Measurements from ENCODE around the gene CYB561D1.
A peak's percentile ranks its signal among the peaks of the same experiment; 100 is the strongest.

CYB561D1 gene

DNA sequence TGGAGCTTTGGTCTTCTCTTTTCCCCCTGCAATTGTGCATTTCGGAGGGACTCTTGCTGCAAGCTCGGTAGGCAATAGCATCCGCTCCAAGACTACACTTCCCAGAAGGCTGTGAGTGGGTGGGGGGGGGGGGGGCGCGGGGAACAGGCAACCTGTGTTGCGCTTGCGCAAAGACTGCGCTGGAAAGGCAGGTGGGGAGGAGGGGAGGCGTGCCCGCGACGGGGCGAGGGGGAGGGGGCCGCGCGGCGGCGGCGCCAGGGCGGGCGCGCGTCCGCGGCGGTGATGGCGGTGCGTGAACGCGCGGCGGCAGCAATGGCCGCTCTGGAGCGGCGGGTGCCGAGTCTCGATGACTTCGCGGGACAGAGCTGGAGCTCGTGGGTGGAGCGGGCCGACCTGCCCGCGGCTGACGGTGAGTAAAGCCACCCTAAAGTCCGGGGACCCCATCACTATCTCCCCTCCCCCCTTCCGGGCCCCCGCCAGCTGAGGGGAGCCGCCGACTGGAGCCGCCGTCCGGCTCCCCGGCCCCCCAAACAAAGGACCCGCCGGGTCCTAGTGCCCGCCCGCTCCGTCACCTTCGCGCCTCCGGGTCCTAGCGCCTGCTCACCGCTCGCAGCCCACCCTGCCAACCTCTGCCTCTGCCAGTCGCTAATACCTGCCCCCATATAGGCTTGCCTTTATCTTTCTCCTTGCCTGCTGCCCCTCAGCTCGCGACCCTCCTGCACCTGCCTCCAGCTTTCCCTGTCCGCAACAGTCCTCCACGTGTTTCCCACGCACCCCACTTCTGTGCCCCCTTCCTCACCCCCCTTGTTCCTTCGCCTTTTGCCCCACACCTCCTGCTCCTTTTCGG lies 10.0 kb upstream of the CYB561D1 start, which contains the start of gene ATXN7L2:
Gene ATXN7L2, plus strand, starts transcription at position 234 of the 847 bp plus-strand sequence. Its CDS starts 49 bp downstream, at position 283.
- Mint-ChIP-seq H3K36me3 (ENCODE audit: low read depth) (peaks cover 14% of the 10 kb centered on the region), H3K4me3 (peak within 1 kb of the TSS; percentile 90), H3K27me3 (ENCODE audit: low read depth, poor library complexity) (peaks cover 13% of the 10 kb centered on the region), H3K9me3 (no peaks in the 10 kb centered on the region), H3K27ac (peak within 1 kb of the TSS; percentile 87), H3K4me1 (peaks cover 38% of the 10 kb centered on the region)
- DNase-seq, result peak; percentile 92
- TF ChIP-seq, protein P1, sequence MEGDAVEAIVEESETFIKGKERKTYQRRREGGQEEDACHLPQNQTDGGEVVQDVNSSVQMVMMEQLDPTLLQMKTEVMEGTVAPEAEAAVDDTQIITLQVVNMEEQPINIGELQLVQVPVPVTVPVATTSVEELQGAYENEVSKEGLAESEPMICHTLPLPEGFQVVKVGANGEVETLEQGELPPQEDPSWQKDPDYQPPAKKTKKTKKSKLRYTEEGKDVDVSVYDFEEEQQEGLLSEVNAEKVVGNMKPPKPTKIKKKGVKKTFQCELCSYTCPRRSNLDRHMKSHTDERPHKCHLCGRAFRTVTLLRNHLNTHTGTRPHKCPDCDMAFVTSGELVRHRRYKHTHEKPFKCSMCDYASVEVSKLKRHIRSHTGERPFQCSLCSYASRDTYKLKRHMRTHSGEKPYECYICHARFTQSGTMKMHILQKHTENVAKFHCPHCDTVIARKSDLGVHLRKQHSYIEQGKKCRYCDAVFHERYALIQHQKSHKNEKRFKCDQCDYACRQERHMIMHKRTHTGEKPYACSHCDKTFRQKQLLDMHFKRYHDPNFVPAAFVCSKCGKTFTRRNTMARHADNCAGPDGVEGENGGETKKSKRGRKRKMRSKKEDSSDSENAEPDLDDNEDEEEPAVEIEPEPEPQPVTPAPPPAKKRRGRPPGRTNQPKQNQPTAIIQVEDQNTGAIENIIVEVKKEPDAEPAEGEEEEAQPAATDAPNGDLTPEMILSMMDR (IDR thresholded peaks at IDR 0.05), result no peak

DNA sequence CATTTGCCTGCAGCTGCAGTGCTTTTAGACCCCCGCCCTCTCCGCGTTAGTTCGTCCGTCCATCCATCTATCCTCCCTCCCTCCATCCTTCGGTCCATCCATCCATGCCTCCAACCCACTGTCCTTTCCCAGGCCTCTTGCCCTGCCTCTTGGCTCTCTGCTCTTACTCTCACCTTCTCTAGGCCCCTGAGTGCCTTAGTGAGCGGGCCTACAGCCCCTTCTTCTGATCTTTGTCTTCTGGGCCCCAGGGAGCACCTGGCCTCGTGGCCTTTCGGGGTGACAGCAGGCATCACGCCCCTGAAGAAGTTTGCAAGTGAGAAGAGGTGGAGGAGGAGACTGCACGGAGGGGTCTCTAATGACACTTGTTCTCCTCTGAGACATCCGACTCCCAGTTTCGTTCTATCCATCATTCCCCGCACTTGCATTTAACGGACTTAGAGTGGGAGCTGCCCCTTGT lies 9.3 kb upstream of the CYB561D1 start:
- TF ChIP-seq, protein P1 (IDR thresholded peaks at IDR 0.05), result no peak
- H3K27ac Mint-ChIP-seq, result peak overlapping the region; percentile 15
- H3K36me3 Mint-ChIP-seq (ENCODE audit: low read depth), result peaks cover 14% of the 10 kb centered on the region
- peaks cover 8% of the 10 kb centered on the region for H3K27me3 Mint-ChIP-seq (ENCODE audit: low read depth, poor library complexity)
- H3K4me3 Mint-ChIP-seq, result peak overlapping the region; percentile 90
- H3K4me1 Mint-ChIP-seq, result peaks cover 38% of the 10 kb centered on the region
- DNase-seq, result no peak
- H3K9me3 Mint-ChIP-seq, result no peaks in the 10 kb centered on the region

DNA sequence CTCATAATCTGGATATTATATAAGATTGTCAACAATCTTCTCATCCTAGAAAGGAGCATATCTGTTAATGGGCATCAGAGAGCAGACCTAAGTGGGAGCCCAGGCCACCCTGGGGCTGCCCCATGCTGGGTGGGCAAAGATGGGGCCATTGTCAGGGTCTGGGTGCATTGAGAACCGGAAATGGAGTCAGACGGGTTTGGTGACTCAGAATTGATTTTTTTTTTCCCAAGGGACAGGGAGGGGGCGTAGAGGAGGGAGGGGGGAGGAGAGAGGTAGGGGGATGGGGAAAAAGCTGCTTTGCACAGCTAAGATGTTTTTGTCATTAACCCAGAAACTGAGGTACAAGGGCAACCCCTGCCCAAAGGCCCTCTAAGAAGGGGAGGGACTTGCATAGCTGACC lies 8.9 kb upstream of the CYB561D1 start:
- Mint-ChIP-seq H3K27ac (no peak overlapping the region), H3K36me3 (ENCODE audit: low read depth) (peaks cover 14% of the 10 kb centered on the region), H3K27me3 (ENCODE audit: low read depth, poor library complexity) (peaks cover 6% of the 10 kb centered on the region), H3K4me3 (peak overlapping the region; percentile 90), H3K9me3 (no peaks in the 10 kb centered on the region), H3K4me1 (peaks cover 38% of the 10 kb centered on the region)
- TF ChIP-seq, protein P1 (IDR thresholded peaks at IDR 0.05), result no peak
- DNase-seq, result no peak

DNA sequence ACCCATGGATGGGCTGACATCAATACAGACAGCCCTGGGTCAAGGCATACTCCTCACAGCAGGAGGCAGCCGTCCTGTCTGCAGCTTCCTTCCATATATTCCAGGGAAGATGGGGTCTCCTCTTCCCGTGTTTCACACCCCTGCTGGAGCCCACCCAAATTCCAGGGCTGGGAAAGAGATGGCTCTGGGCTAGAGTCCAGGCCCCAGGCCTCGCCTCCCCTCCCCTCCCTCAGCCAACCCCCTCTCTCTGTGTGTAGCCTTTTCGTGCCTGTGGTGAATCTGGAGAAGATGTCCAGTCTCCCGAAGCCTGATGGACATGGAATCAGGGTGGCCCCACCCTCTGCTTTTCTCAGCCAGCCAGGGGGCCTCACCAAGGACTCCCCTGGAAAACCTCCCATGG lies 6.6 kb upstream of the CYB561D1 start:
- H3K4me1 Mint-ChIP-seq, result peaks cover 48% of the 10 kb centered on the region
- no peak for DNase-seq
- H3K4me3 Mint-ChIP-seq, result no peak overlapping the region
- H3K27me3 Mint-ChIP-seq (ENCODE audit: low read depth, poor library complexity), result peaks cover 3% of the 10 kb centered on the region
- H3K27ac Mint-ChIP-seq, result no peak overlapping the region
- TF ChIP-seq, protein P1 (IDR thresholded peaks at IDR 0.05), result no peak
- no peaks in the 10 kb centered on the region for H3K9me3 Mint-ChIP-seq
- peaks cover 14% of the 10 kb centered on the region for H3K36me3 Mint-ChIP-seq (ENCODE audit: low read depth)

DNA sequence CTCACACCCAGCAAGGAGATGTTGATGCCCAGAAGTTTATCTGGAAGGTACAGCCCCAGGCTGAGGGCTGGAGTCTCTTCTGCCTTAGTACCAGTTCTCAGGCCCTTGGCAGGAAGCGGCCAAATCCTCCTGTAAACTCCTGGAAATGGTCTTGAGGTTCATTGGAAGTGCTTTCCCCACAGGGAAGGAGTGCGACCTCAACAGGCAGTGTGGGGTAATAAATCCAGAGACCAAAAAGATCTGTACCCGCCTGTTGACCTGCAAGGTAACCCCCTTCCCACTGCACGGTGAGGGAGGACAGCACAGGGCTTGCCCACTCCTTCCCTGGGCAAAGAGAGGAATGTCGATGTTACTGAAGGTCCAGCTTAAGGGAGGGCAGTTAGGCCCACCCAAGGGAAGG lies 5.7 kb upstream of the CYB561D1 start:
- TF ChIP-seq, protein P1 (IDR thresholded peaks at IDR 0.05), result no peak
- peaks cover 14% of the 10 kb centered on the region for H3K36me3 Mint-ChIP-seq (ENCODE audit: low read depth)
- H3K9me3 Mint-ChIP-seq, result no peaks in the 10 kb centered on the region
- H3K4me3 Mint-ChIP-seq, result no peak overlapping the region
- H3K27me3 Mint-ChIP-seq (ENCODE audit: low read depth, poor library complexity), result no peaks in the 10 kb centered on the region
- peaks cover 50% of the 10 kb centered on the region for H3K4me1 Mint-ChIP-seq
- no peak overlapping the region for H3K27ac Mint-ChIP-seq
- no peak for DNase-seq
